Thoracic aorta (tissue), 2 donors: ENCODE measurements around the gene GDI1. TPM values are rescaled to one million over a fixed set of nuclear protein-coding genes. Genes with fewer than 3 reads are reported as not detected.

Experiments
- ATAC-seq: fragments of 150-250 bp; one replicate; pipeline ENCODE4 v1.8.0; 2017; ENCODE audit warnings: low read depth; ENCODE audit not compliant: insufficient number of reproducible peaks, low FRiP score
- DNase-seq: peaks from one replicate; pipeline ENCODE4 v3.0.0-alpha.2; 2020; ENCODE audit warnings: low spot score
- H3K27ac ChIP-seq, 2 donors: fragments of 200-600 bp; sonication (generic); 1 replicate in 1 of 2; 2 replicates in 1 of 2; pipeline ENCODE4 v1.5.1; 2016; ENCODE audit warnings: mild to moderate bottlenecking in 2 of 2, moderate library complexity in 2 of 2
- H3K27me3 ChIP-seq: fragments of 200-600 bp; sonication (generic); replicated peaks from 2 replicates; pipeline ENCODE4 v1.6.0; 2016; ENCODE audit warnings: mild to moderate bottlenecking; ENCODE audit not compliant: insufficient read depth
- H3K36me3 ChIP-seq: fragments of 200-600 bp; sonication (generic); one replicate; pipeline ENCODE4 v1.5.1; 2016
- H3K4me1 ChIP-seq, 2 donors: fragments of 200-600 bp; sonication (generic); 1 replicate in 1 of 2; 2 replicates in 1 of 2; pipeline versions ENCODE4 v1.5.1 to v1.6.0; 2016; ENCODE audit warnings: low read depth in 2 of 2, mild to moderate bottlenecking in 1 of 2; ENCODE audit not compliant: control insufficient read depth in 1 of 2
- H3K4me3 ChIP-seq: fragments of 200-600 bp; sonication (generic); 2 replicates; pipeline ENCODE4 v1.5.1; 2016; ENCODE audit warnings: mild to moderate bottlenecking
- H3K9me3 ChIP-seq: fragments of 200-600 bp; sonication (generic); 2 replicates; pipeline ENCODE4 v1.5.1; 2016
- total RNA-seq, 2 donors: library from RNA; depleted of rRNA; stranded (reverse); fragments of >200 nt; gene quantifications; one replicate each; pipeline versions ENCODE4 v1.1.0 to v1.2.3, GENCODE V29; 2016
- TF ChIP-seq, protein P1 (sequence below): fragments of 200-600 bp; sonication (generic); IDR thresholded peaks from one replicate; pipeline ENCODE4 v1.5.1; 2019; ENCODE audit warnings: antibody characterized with exemption

The GDI1 gene
- total RNA-seq, 2 donors from 2014 or later = 99.4 to 151 TPM

DNA sequence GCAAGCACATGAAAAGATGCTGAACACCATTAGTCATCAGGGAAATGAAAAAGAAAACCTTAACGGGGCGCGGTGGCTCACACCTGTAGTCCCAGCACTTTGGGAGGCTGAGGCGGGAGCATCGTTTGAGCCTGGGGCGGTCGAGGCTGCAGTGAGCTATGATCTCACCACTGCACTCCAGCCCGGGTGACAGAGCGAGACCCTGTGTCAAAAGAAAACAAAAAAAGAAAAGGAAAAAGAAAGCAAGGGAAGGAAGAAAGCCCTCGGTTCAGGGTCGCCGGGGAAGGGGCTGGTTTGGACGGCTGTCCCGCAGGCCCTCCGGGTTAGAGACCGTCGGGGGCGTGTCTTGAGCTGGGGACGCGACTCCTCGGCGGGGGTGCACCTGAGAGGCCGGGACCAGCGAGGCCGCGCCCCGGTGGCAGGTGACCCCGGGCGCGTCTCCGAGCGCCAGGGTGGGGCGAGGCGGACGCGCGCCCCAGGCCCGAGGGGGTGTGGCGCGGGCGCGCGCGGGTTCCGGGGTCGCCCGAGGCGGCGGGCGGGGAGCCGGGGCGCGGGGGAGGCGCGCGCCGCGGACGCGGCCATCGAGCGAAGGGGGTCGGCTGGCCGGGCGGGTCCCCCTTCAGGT is 20.6 kb downstream of the GDI1 start:
- H3K36me3 ChIP-seq = no peaks in the 10 kb centered on the region
- H3K27me3 ChIP-seq = no peaks in the 10 kb centered on the region
- peak overlapping the region in 1 of 2 donors; percentile 71 for H3K27ac ChIP-seq
- TF ChIP-seq, protein P1, sequence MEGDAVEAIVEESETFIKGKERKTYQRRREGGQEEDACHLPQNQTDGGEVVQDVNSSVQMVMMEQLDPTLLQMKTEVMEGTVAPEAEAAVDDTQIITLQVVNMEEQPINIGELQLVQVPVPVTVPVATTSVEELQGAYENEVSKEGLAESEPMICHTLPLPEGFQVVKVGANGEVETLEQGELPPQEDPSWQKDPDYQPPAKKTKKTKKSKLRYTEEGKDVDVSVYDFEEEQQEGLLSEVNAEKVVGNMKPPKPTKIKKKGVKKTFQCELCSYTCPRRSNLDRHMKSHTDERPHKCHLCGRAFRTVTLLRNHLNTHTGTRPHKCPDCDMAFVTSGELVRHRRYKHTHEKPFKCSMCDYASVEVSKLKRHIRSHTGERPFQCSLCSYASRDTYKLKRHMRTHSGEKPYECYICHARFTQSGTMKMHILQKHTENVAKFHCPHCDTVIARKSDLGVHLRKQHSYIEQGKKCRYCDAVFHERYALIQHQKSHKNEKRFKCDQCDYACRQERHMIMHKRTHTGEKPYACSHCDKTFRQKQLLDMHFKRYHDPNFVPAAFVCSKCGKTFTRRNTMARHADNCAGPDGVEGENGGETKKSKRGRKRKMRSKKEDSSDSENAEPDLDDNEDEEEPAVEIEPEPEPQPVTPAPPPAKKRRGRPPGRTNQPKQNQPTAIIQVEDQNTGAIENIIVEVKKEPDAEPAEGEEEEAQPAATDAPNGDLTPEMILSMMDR = no peak
- peak overlapping the region; percentile 80 for H3K4me3 ChIP-seq
- ATAC-seq = no peak
- no peak for DNase-seq
- peaks cover 0 to 10% of the 10 kb centered on the region in 2 donors for H3K4me1 ChIP-seq
- H3K9me3 ChIP-seq = no peaks in the 10 kb centered on the region

- Histone ChIP-seq H3K4me1 (peaks cover 0 to 10% of the 10 kb centered on the region in 2 donors), H3K27me3 (no peaks in the 10 kb centered on the region), H3K4me3 (peak within 1 kb of the TSS; percentile 80), H3K36me3 (no peaks in the 10 kb centered on the region), H3K9me3 (no peaks in the 10 kb centered on the region), H3K27ac (peak within 1 kb of the TSS in 1 of 2 donors; percentile 71)
- TF ChIP-seq, protein P1 = no peak
- no peak for ATAC-seq
- DNase-seq = no peak
Observed at GRCh38 chrX:154458116-154458953, 21.4 kb downstream of the GDI1 start, which contains the start of gene PLXNA3. TSS of gene PLXNA3 (plus strand) at chrX:154458281. CDS start at chrX:154460184, 1,903 bp downstream.

GRCh38 chrX:154458954-154459778 is 22.2 kb downstream of the GDI1 start:
- ATAC-seq (no peak), DNase-seq (no peak)
- H3K27ac ChIP-seq = peak overlapping the region in 1 of 2 donors; percentile 71
- peak overlapping the region; percentile 80 for H3K4me3 ChIP-seq
- H3K36me3 ChIP-seq = no peaks in the 10 kb centered on the region
- H3K4me1 ChIP-seq = peaks cover 0 to 10% of the 10 kb centered on the region in 2 donors
- no peaks in the 10 kb centered on the region for H3K9me3 ChIP-seq
- no peaks in the 10 kb centered on the region for H3K27me3 ChIP-seq
- TF ChIP-seq, protein P1 = no peak

DNA sequence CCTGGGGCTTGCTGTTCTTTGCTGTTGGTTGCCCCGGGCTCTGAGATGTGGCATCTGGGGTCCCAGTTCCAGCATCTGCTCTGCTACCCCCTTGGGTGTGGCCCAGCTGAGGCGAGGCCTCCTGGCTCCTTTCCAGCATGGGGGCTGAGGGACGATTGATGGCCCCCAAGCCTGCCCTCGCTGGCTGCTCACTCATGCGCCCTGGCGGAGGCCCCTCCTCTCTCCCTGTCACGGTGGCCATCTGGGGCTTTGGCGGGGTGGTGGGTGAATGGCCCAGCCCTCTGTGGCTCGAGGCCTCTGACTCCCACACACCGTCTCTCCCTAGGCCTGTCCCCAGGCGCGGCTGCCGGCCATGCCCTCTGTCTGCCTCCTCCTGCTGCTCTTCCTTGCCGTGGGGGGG is 22.9 kb downstream of the GDI1 start:
- Histone ChIP-seq H3K27ac (peak overlapping the region in 1 of 2 donors; percentile 41), H3K4me3 (peak overlapping the region; percentile 80), H3K9me3 (no peaks in the 10 kb centered on the region), H3K4me1 (peaks cover 0 to 10% of the 10 kb centered on the region in 2 donors), H3K27me3 (no peaks in the 10 kb centered on the region), H3K36me3 (peaks cover 3% of the 10 kb centered on the region)
- DNase-seq = no peak
- no peak for ATAC-seq
- TF ChIP-seq, protein P1 = no peak
